Fibroblast of upper back skin (primary cell): ENCODE measurements around the gene GOLPH3L.
A peak's percentile ranks its signal among the peaks of the same experiment; 100 is the strongest.
"Not testable (repeated sequence)": the region's sequence is repeated elsewhere in the genome, so short reads cannot be mapped to it uniquely, and the experiment has no call there.

Source experiments
- DNase-seq: peaks from one replicate; pipeline ENCODE4 v3.0.0-alpha.2; 2013

GOLPH3L gene

DNA sequence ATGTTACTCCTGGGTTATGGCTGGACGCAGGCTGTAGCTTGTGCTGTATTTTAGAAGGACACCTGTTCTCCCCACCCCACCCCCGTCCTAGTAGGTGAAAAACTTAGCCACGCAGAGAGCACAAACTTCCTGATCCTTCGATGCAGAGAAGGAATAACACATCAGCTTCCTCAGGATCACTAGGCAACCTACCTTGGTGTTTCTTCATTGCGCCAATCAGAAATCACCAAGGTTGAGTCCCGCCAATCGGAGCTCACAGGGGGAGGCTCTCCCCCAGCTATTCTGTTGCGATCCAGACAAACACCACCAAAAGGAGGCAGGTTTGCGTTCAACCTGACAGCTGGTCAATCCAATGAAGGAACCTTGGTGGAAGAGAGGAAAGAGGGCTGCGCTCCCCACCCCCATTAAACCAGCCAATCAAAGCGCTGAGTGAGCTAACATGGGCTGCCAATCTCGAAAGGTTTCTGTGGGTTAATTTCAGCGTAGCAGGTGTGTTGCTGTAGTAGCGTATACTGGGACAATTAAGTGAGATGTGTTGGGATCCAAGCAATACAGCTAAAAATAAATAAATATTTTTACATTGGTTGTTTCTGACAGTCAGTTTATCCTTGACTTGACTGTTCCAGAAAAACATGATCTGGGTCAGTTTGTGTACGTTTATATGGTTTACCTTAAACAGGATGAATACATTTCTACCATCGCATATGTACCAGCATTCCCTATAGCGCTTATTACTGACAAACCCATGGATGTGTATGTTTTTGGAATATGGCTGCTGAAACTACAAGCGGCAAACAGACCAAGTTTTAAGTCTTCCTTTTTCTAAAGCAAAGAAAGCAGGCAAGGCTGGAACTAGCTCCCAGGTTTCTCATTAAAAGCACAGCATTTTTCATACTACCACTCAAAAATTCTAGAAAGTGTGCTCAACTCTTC, at the start of gene GOLPH3L:
TSS of gene GOLPH3L (minus strand) at position 160 of the 933 bp plus-strand sequence. CDS start 2,316 bp downstream, outside the sequence.
- peak; percentile 99 for DNase-seq

- DNase-seq = no peak
Measured at GRCh38 chr1:150730130-150730721, 33.3 kb upstream of the GOLPH3L start.

DNA sequence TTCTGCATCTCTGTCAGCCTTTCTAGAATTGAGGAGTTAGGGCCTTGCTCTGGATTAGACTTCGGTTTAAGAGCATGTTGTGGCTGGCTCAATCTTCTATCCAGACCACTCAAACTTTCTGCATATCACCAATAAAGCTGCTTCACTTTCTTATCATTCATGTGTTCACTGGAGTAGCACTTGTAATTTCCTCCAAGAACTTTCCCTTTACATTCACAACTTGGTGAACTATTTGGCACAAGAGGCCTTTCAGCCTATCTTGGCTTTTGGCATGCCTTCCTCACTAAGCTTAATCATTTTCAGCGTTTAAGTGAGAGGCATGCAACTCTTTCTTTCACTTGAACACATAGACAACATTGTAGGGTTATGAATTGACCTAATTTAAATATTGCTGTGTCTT, 27.4 kb upstream of the GOLPH3L start:
- DNase-seq = no peak

DNA sequence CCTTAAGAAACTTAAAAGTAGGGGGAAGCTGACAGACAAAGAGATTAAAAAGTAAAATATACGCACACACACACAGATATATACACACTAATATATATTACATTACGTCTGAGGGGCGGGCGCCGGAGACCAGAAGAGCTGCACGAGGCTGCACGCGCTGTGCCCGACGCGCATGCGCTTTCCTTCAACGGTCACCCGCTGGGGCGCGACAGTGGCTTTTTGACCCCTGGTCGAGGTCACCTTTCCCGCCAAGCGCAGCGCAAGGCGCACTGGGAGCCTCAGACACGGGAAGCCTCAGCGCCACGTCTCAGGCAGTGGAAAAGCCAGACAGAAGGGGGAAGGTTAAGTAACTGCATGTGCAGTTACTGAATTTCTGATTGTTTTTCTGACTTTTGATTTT, 23.7 kb upstream of the GOLPH3L start, which contains the start of gene HORMAD1:
TSS of gene HORMAD1 (minus strand) at position 193 of the 400 bp plus-strand sequence. CDS start 1,390 bp downstream, outside the sequence.
- DNase-seq = no peak

GRCh38 chr1:150720098-150720497, 23.1 kb upstream of the GOLPH3L start:
- DNase-seq = no peak

- no peak for DNase-seq
Measured at GRCh38 chr1:150718225-150718891, 21.4 kb upstream of the GOLPH3L start.

DNA sequence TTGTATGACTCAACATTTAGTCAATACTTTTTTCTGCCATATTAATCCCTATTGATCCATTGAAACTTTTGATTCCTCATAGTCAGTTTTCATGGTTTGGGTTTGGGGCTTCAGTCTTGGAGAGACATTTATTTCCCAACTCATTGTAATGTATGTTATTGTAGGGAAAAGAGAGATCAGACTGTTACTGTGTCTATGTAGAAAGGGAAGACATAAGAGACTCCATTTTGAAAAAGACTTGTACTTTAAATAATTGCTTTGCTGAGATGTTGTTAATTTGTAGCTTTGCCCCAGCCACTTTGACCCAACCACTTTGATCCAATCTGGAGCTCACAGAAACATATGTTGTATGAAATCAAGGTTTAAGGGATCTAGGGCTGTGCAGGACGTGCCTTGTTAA, 12.1 kb upstream of the GOLPH3L start:
- not testable (repeated sequence) for DNase-seq

- no peak for DNase-seq
Measured at GRCh38 chr1:150708595-150708994, 11.6 kb upstream of the GOLPH3L start.

- DNase-seq = no peak
Measured at GRCh38 chr1:150706091-150706490, 9.1 kb upstream of the GOLPH3L start.

DNA sequence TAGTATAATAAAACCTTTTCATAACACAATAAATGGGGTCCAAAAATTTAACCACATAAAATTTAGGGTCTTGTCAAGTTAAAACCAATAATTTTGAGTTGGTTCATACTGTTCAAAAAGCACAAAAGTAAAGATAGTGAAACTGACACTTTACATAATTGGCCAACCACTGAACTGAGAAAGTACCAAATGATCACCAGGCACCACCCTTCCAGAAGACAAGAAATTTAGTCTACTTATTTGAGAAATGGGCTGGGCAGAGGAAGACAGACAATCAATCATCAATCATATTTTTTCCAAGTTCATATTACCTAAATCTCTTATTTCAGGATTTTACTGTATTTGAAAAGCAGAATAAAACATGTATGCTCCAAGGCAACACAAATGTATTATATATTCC, 6.5 kb upstream of the GOLPH3L start:
- no peak for DNase-seq

DNA sequence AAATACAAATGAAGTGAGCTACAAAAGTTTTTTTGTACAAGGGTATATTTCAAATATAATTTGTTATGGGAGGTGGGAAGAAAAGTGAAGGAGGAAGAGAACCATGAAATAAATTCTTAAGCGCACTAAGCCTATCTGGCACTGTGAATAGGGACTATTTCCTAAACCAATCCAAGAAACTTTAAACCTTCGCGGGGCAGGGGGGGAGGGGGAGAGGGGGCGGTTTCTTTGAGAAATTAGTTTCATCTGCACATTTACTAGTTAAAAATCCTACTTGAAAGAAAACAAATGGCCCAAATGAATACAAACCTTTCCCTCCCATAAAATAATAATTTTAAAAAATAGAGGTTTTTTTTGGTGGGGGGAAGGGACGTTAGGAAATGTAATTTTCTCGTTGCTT, 364 bp downstream of the GOLPH3L start:
- DNase-seq = no peak

DNA sequence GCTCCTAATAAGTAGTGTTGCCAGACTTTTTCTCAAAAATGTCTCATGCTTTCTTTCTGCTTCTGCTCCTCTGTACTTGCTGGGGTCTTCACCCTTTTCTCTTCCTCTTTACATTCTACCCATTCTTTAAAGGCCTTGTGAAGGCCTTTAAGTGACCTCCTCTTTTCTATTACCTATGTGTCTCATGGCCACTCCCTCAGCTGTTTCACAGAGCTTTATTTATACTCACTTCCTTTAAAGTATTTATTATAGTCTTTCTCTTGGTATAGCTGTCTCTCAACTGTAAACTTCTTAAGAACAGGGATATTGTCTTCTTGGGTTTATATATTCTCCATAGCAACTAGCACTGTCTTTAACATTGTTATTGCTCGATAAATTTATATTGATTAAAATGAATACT, 792 bp downstream of the GOLPH3L start:
- DNase-seq = no peak

- no peak for DNase-seq
Measured at GRCh38 chr1:150695561-150695960, 1.4 kb downstream of the GOLPH3L start.

- DNase-seq = no peak
Measured at GRCh38 chr1:150692720-150693119, 4.2 kb downstream of the GOLPH3L start.

GRCh38 chr1:150688763-150689162, 8.2 kb downstream of the GOLPH3L start:
- no peak for DNase-seq

- DNase-seq = no peak
Measured at GRCh38 chr1:150686275-150686674, 10.7 kb downstream of the GOLPH3L start.

DNA sequence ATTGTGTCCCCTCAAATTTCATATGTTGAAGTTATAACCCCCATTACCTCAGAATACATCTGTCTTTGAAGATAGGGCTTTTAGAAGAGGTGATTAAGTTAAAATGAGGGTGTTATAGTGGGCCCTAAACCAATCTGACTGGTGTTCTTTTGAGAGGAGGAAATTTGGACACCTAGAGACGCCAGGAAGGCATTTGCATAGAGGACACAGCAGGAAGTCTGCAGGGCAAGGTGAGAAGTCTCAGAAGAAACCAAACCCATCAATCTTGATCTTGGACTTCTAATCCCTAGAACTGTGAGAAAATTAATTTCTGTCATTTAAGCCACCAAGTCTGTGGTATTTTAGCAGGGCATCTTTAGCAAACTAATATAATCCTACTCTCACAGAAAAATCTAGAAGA, 13.0 kb downstream of the GOLPH3L start:
- no peak for DNase-seq

GRCh38 chr1:150678988-150679387, 18.0 kb downstream of the GOLPH3L start:
- no peak for DNase-seq

DNA sequence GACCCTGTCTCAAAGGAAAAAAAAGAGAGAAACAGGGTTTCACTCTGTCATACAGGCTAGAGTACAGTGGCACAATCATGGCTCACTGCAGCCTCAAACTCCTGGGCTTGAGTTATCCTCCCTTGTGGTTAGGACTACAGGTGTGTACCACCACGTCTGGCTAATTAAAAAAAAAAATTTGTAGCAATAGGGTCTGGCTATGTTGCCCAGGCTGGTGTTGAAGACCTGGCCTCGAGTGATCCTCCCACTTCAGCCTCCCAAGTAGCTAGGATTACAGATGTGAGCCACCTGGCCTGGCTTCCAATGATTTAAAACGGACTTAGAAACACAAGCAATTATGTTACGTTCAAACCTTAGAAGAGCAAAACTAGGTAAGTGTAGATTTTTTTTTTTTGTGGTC, 22.1 kb downstream of the GOLPH3L start:
- DNase-seq = no peak

DNA sequence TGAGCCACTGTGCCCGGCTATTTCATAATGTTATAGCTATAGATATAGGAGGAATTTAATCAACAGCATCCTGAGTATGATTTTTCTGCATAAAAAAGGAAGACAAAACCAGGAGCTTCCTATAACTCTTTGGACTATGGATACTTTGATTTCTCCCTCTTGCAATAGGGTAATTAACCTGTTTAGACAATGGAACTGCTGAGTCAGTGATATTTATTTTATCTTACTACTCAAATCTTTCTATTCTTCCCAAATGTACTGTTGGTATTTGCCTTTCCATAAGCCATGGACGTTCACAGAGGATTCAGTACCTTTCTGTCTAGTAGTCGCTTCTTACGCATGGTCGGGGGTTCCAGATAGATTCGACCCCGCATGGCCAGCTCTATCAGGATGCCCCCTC, 33.6 kb downstream of the GOLPH3L start:
- DNase-seq = no peak

GRCh38 chr1:150662811-150663210, 34.1 kb downstream of the GOLPH3L start:
- DNase-seq = no peak

DNA sequence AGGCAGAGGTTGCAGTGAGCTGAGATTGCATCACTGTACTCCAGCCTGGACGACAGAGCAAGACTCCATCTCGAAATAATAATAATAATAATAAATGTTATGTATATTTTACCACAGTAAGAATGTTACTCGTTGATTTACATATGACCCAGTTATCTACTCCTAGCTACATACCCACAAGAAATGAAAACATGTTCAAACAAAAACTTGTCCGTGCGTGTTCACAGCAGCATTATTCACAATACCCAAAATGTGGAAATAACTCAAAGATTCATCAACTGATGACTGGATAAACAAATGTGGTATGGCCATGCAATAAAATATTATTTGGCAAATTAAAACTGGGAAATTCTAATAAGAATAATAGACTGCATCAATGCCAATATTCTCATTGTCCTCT, 35.8 kb downstream of the GOLPH3L start:
- no peak for DNase-seq

DNA sequence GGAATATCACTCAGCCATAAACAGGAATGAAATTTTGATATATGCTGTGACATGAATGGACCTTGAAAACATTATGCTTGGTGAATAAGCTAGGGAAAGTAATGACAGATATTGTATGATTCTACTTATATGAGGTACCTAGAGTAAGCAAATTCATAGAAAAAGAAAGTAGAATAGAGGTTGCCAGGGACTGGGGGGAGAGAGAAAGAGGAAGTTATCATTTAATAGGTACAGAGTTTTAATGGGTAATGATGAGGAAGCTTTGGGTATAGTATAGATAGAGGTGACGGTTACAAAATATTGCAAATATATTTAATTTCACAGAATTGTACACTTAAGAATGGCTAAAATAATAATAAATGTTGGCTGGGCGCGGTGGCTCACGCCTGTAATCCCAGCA, 36.4 kb downstream of the GOLPH3L start:
- no peak for DNase-seq

DNA sequence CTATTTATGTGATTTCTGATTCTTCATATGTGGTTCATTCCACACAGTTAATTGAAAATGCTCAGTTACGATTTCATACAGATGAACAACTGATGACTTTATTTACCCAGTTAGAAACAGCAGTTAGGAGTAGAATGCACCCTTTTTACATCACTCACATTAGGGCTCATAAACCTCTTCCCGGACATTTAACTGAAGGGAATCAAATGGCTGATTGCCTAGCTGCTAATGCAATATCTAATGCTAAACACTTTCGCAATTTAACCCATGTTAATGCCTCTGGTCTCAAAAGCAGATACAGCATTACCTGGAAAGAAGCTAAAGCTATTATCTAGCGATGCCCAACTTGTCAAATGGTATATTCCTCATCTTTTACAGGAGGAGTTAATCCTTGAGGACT, 39.9 kb downstream of the GOLPH3L start:
- DNase-seq = not testable (repeated sequence)
